Activated T-cell treated with anti-CD3 and anti-CD28 coated beads, Interleukin-2, amount 50 U/mL, for 4 hours (primary cell): ENCODE data around the gene LIN37. TPM values are rescaled to one million over a fixed set of nuclear protein-coding genes. Genes with fewer than 3 reads are reported as not detected.

Source experiments
- total RNA-seq, 3 donors: library from RNA; stranded (reverse); gene quantifications; one replicate each; pipeline ENCODE4 v1.2.1, GENCODE V29; 2021

The LIN37 gene
- total RNA-seq, 3 donors from 2014 or later, result 5.8 to 6.4 (median 6.4) TPM

Other genes with a start within 250 kb of the LIN37 start
- 1 to 10 TPM in 1 of 3 donors, under 1 TPM in 2; 0.49 to 1.3 (median 0.95) TPM for gene DMKN, start 234.9 kb upstream of the LIN37 start, total RNA-seq
- gene SBSN, start 220.3 kb upstream of the LIN37 start, total RNA-seq, result not detected
- gene GAPDHS, start 215.1 kb upstream of the LIN37 start, total RNA-seq, result not detected
- 100 to 1,000 TPM; 111 to 148 (median 115) TPM for gene TMEM147, start 202.9 kb upstream of the LIN37 start, total RNA-seq
- gene ATP4A, start 184.9 kb upstream of the LIN37 start, total RNA-seq, result not detected
- not detected for gene PMIS2, start 162.4 kb upstream of the LIN37 start, total RNA-seq
- 10 to 100 TPM; 39.2 to 48.1 (median 41.3) TPM for gene HAUS5, start 135.8 kb upstream of the LIN37 start, total RNA-seq
- 100 to 1,000 TPM; 136 to 153 (median 139) TPM for gene RBM42, start 119.5 kb upstream of the LIN37 start, total RNA-seq
- 1 to 10 TPM in 1 of 3 donors, under 1 TPM in 2; 0.16 to 1.2 (median 0.56) TPM for gene ETV2, start 106.8 kb upstream of the LIN37 start, total RNA-seq
- 100 to 1,000 TPM; 462 to 480 (median 465) TPM for gene COX6B1, start 100.3 kb upstream of the LIN37 start, total RNA-seq
- gene UPK1A, start 82.1 kb upstream of the LIN37 start, total RNA-seq, result under 1 TPM; 0.22 to 0.26 (median 0.23) TPM
- gene ZBTB32, start 44.0 kb upstream of the LIN37 start, total RNA-seq, result 100 to 1,000 TPM in 2 of 3 donors, 10 to 100 TPM in 1; 90.8 to 136 (median 101) TPM
- 10 to 100 TPM; 64.1 to 74.8 (median 74.5) TPM for gene KMT2B, start 30.6 kb upstream of the LIN37 start, total RNA-seq
- gene IGFLR1, start 6.1 kb upstream of the LIN37 start, total RNA-seq, result 10 to 100 TPM; 24.0 to 32.7 (median 29.8) TPM
- gene U2AF1L4, start 3.2 kb upstream of the LIN37 start, total RNA-seq, result 10 to 100 TPM; 18.9 to 25.2 (median 19.4) TPM
- 10 to 100 TPM; 46.1 to 49.3 (median 47.9) TPM for gene PSENEN, start 2.9 kb upstream of the LIN37 start, total RNA-seq
- under 1 TPM; 0.22 to 0.46 (median 0.37) TPM for gene HSPB6, start 8.5 kb downstream of the LIN37 start, total RNA-seq
- 10 to 100 TPM; 27.2 to 33.7 (median 27.3) TPM for gene PROSER3, start 9.6 kb downstream of the LIN37 start, total RNA-seq
- gene ARHGAP33, start 27.0 kb downstream of the LIN37 start, total RNA-seq, result 1 to 10 TPM; 5.5 to 6.9 (median 6.2) TPM
- gene PRODH2, start 64.3 kb downstream of the LIN37 start, total RNA-seq, result not detected
- under 1 TPM in 2 of 3 donors, not detected in 1; 0.13 to 0.16 TPM for gene NPHS1, start 103.9 kb downstream of the LIN37 start, total RNA-seq
- under 1 TPM; 0.24 to 0.92 (median 0.86) TPM for gene KIRREL2, start 108.3 kb downstream of the LIN37 start, total RNA-seq
- under 1 TPM in 2 of 3 donors, not detected in 1; 0.24 to 0.34 TPM for gene APLP1, start 120.0 kb downstream of the LIN37 start, total RNA-seq
- 100 to 1,000 TPM; 138 to 149 (median 142) TPM for gene NFKBID, start 152.0 kb downstream of the LIN37 start, total RNA-seq
- 10 to 100 TPM; 22.6 to 37.1 (median 24.0) TPM for gene HCST, start 154.0 kb downstream of the LIN37 start, total RNA-seq
- under 1 TPM in 2 of 3 donors, not detected in 1; 0.52 to 0.69 TPM for gene TYROBP, start 159.7 kb downstream of the LIN37 start, total RNA-seq
- 10 to 100 TPM; 14.1 to 15.3 (median 14.4) TPM for gene LRFN3, start 187.8 kb downstream of the LIN37 start, total RNA-seq
- 10 to 100 TPM; 27.3 to 29.7 (median 28.0) TPM for gene SDHAF1, start 246.6 kb downstream of the LIN37 start, total RNA-seq